Measurements from ENCODE around the gene BEST1.

Gene BEST1

GRCh38 chr11:61950035-61950547 is at the start of gene BEST1:
Gene BEST1, plus strand, starts transcription at chr11:61950351. Its CDS starts 1,456 bp downstream, at chr11:61951807.
- no peak for TF ChIP-seq CTCF (IDR thresholded peaks at IDR 0.05; ENCODE audit: low read depth, low read length)
- H3K4me3 ChIP-seq (ENCODE audit: low read depth, low read length), result no peak within 1 kb of the TSS

- TF ChIP-seq CTCF (IDR thresholded peaks at IDR 0.05; ENCODE audit: low read depth, low read length), result no peak
- no peak overlapping the region for H3K4me3 ChIP-seq (ENCODE audit: low read depth, low read length)
Observed at GRCh38 chr11:61901397-61901796, 48.8 kb upstream of the BEST1 start.

- no peak for TF ChIP-seq CTCF (IDR thresholded peaks at IDR 0.05; ENCODE audit: low read depth, low read length)
Observed at GRCh38 chr11:61902313-61902712, 47.8 kb upstream of the BEST1 start.

GRCh38 chr11:61903845-61904244 is 46.3 kb upstream of the BEST1 start:
- H3K4me3 ChIP-seq (ENCODE audit: low read depth, low read length), result no peak overlapping the region
- TF ChIP-seq CTCF (IDR thresholded peaks at IDR 0.05; ENCODE audit: low read depth, low read length), result no peak

More at GRCh38 chr11:61902313-61902712, 47.8 kb upstream of the BEST1 start:
- H3K4me3 ChIP-seq (ENCODE audit: low read depth, low read length), result no peak overlapping the region

GRCh38 chr11:61904539-61905048 is 45.6 kb upstream of the BEST1 start:
- no peak overlapping the region for H3K4me3 ChIP-seq (ENCODE audit: low read depth, low read length)
- no peak for TF ChIP-seq CTCF (IDR thresholded peaks at IDR 0.05; ENCODE audit: low read depth, low read length)

GRCh38 chr11:61905067-61905696 is 45.0 kb upstream of the BEST1 start:
- no peak for TF ChIP-seq CTCF (IDR thresholded peaks at IDR 0.05; ENCODE audit: low read depth, low read length)
- no peak overlapping the region for H3K4me3 ChIP-seq (ENCODE audit: low read depth, low read length)

GRCh38 chr11:61905801-61906521 is 44.2 kb upstream of the BEST1 start:
- H3K4me3 ChIP-seq (ENCODE audit: low read depth, low read length), result no peak overlapping the region
- no peak for TF ChIP-seq CTCF (IDR thresholded peaks at IDR 0.05; ENCODE audit: low read depth, low read length)

All from WI38 (cell line).